NCI-H774 (cell line): ENCODE results near the gene IFNAR2.

Source experiments
- DNase-seq: peaks from one replicate; lab custom pipeline; 2025; lab: John Stamatoyannopoulos, UW

Gene IFNAR2

GRCh38 chr21:33229784-33230544 is at the start of gene IFNAR2:
Gene IFNAR2 (plus strand): TSS chr21:33229938. CDS start chr21:33241923, 11,985 bp downstream.
- peak; percentile 54 for DNase-seq

- no peak for DNase-seq
These were observed 43.9 kb upstream of the IFNAR2 start for GRCh38 chr21:33185852-33186251.

- no peak for DNase-seq
These were observed 42.5 kb upstream of the IFNAR2 start for GRCh38 chr21:33187276-33187675.

- DNase-seq, result peak; percentile 26
These were observed 40.5 kb upstream of the IFNAR2 start for GRCh38 chr21:33189237-33189636.

GRCh38 chr21:33189824-33190223 is 39.9 kb upstream of the IFNAR2 start:
- no peak for DNase-seq

- peak; percentile 51 for DNase-seq
These were observed 32.8 kb upstream of the IFNAR2 start for GRCh38 chr21:33196941-33197374.

- DNase-seq, result no peak
These were observed 32.2 kb upstream of the IFNAR2 start for GRCh38 chr21:33197496-33197895.

GRCh38 chr21:33198346-33199099 is 31.2 kb upstream of the IFNAR2 start:
- no peak for DNase-seq

- DNase-seq, result no peak
These were observed 30.7 kb upstream of the IFNAR2 start for GRCh38 chr21:33199100-33199464.

GRCh38 chr21:33199516-33200217 is 30.1 kb upstream of the IFNAR2 start:
- peak; percentile 82 for DNase-seq

- DNase-seq, result no peak
These were observed 27.8 kb upstream of the IFNAR2 start for GRCh38 chr21:33201956-33202355.

- no peak for DNase-seq
These were observed 27.0 kb upstream of the IFNAR2 start for GRCh38 chr21:33202464-33203363.

- no peak for DNase-seq
These were observed 26.4 kb upstream of the IFNAR2 start for GRCh38 chr21:33203371-33203724.

GRCh38 chr21:33205476-33205875 is 24.3 kb upstream of the IFNAR2 start:
- no peak for DNase-seq

GRCh38 chr21:33206771-33207281 is 22.9 kb upstream of the IFNAR2 start:
- no peak for DNase-seq

GRCh38 chr21:33207449-33208149 is 22.1 kb upstream of the IFNAR2 start:
- DNase-seq, result no peak

- DNase-seq, result no peak
These were observed 21.2 kb upstream of the IFNAR2 start for GRCh38 chr21:33208534-33208933.

GRCh38 chr21:33211305-33211704 is 18.4 kb upstream of the IFNAR2 start:
- DNase-seq, result no peak

GRCh38 chr21:33211732-33212131 is 18.0 kb upstream of the IFNAR2 start:
- no peak for DNase-seq

- DNase-seq, result no peak
These were observed 17.4 kb upstream of the IFNAR2 start for GRCh38 chr21:33212159-33212851.
